ENCODE results near the gene C9orf152.
"Not testable (repeated sequence)": the region's sequence is repeated elsewhere in the genome, so short reads cannot be mapped to it uniquely, and the experiment has no call there.

Gene C9orf152

GRCh38 chr9:110214090-110214489, 6.1 kb upstream of the C9orf152 start:
- no peak for DNase-seq

GRCh38 chr9:110213413-110214044, 5.6 kb upstream of the C9orf152 start:
- DNase-seq: no peak

GRCh38 chr9:110207071-110207641, 803 bp downstream of the C9orf152 start:
- DNase-seq: no peak

GRCh38 chr9:110206389-110206788, 1.6 kb downstream of the C9orf152 start:
- DNase-seq: no peak

GRCh38 chr9:110205612-110206011, 2.3 kb downstream of the C9orf152 start:
- not testable (repeated sequence) for DNase-seq

- no peak for DNase-seq
Measured at GRCh38 chr9:110202232-110202631, 5.7 kb downstream of the C9orf152 start.

- DNase-seq: no peak
Measured at GRCh38 chr9:110199643-110200042, 8.3 kb downstream of the C9orf152 start.

- no peak for DNase-seq
Measured at GRCh38 chr9:110198357-110198756, 9.6 kb downstream of the C9orf152 start.

- DNase-seq: no peak
Measured at GRCh38 chr9:110197330-110198187, 10.4 kb downstream of the C9orf152 start.

- DNase-seq: not testable (repeated sequence)
Measured at GRCh38 chr9:110196084-110196499, 11.9 kb downstream of the C9orf152 start.

GRCh38 chr9:110192531-110193261, 15.3 kb downstream of the C9orf152 start:
- no peak for DNase-seq

- DNase-seq: no peak
Measured at GRCh38 chr9:110191615-110192014, 16.3 kb downstream of the C9orf152 start.

- DNase-seq: no peak
Measured at GRCh38 chr9:110189559-110190320, 18.2 kb downstream of the C9orf152 start.

GRCh38 chr9:110188991-110189390, 19.0 kb downstream of the C9orf152 start:
- DNase-seq: no peak

GRCh38 chr9:110188101-110188500, 19.9 kb downstream of the C9orf152 start:
- DNase-seq: no peak

GRCh38 chr9:110187126-110187525, 20.8 kb downstream of the C9orf152 start:
- DNase-seq: no peak

GRCh38 chr9:110186254-110186653, 21.7 kb downstream of the C9orf152 start:
- no peak for DNase-seq

- no peak for DNase-seq
Measured at GRCh38 chr9:110185806-110186205, 22.2 kb downstream of the C9orf152 start.

GRCh38 chr9:110183208-110184145, 24.5 kb downstream of the C9orf152 start:
- DNase-seq: no peak

GRCh38 chr9:110180511-110181434, 27.2 kb downstream of the C9orf152 start:
- DNase-seq: no peak

Measured in T1000 (cell line).